H1 (cell line): ENCODE data around the gene PRF1. TPM values are rescaled to one million over a fixed set of nuclear protein-coding genes. Genes with fewer than 3 reads are reported as not detected.

ENCODE experiments used
- JUND ChIP-seq: IDR thresholded peaks from 2 replicates; pipeline ENCODE4 v1.6.1; 2011; ENCODE audit warnings: mild to moderate bottlenecking, improper control_type of control experiment, low read length
- KDM4A ChIP-seq: IDR thresholded peaks from one replicate; pipeline ENCODE4 v1.7.1; 2012; ENCODE audit warnings: low read depth, mild to moderate bottlenecking, moderate library complexity, low read length, inconsistent platforms; ENCODE audit not compliant: severe bottlenecking
- POLR2A ChIP-seq, 2 experiments: IDR thresholded peaks; 1 replicate in 1 of 2; 2 replicates in 1 of 2; pipeline ENCODE4 v1.6.1; 2011; ENCODE audit warnings: low read depth in 2 of 2, low read length in 2 of 2, mild to moderate bottlenecking in 2 of 2; ENCODE audit errors: control extremely low read depth in 1 of 2
- SP1 ChIP-seq: IDR thresholded peaks from 2 replicates; pipeline ENCODE4 v1.6.1; 2011; ENCODE audit warnings: low read depth, low read length
- SP2 ChIP-seq: IDR thresholded peaks from 2 replicates; pipeline ENCODE4 v1.6.1; 2012; ENCODE audit warnings: mild to moderate bottlenecking, low read length, inconsistent platforms
- polyA plus RNA-seq, 7 experiments: library from polyadenylated mRNA; depleted of rRNA in 3 of 7; stranded (reverse) in 5 of 7; unstranded in 2 of 7; fragments of >200 nt in 5 of 7; fragments of 200-250 nt in 2 of 7; gene quantifications; 1 replicate in 5 of 7; 2 replicates in 1 of 7; 4 replicates in 1 of 7; pipeline versions ENCODE4 v1.2.1 to v1.2.3, GENCODE V29; 2011 to 2013; ENCODE audit warnings: missing spikeins in 2 of 7, mixed read lengths in 2 of 7
- total RNA-seq: library from RNA; stranded (reverse); fragmentation: NEBNext Ultra II Directional; extraction: Animal tissue kit (Norgen Biotek cat#: 25700); gene quantifications from 2 replicates; pipeline ENCODE4 v1.2.1, GENCODE V29; 2021

The PRF1 gene
- total and polyA plus RNA-seq, 2 of the 8 experiments (the other 6 are each of a cell fraction or from before 2014, with no cell fraction given): 0.15 TPM; not detected in 1

DNA sequence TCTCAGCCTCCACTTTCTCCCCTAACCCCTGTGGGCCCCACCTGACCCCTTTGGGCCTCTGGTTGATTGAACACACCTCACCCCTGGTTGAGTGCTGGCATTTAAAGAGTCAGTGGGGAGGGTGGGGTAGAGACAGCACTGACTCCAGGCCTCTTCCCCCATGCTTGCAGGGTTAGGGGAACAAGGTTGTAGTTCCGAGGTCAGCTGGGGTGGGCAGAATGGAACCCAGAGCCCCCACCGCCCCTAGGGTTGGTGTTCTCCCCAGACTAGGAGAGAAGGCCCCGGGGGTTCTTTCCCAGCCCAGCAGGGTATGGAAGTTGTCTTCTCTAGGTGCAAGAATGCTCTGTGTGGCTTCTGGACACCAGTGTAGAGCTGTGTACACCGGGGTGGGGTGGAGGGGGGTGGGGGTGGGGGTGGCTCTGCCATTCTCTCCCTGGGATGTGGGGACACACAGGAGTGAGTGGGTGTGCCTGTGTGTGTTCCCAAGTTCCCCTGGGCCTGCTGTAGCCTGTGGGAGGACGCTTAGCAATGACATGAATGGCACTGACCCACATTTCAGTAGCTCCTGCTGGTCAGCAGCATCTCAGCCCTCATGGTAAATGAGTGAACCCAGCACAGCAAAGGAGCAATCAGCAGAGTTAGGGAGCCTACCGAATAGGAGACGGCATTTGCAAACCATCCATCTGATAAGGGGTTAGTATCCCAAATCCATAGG is 33.6 kb downstream of the PRF1 start (continued):
- TF ChIP-seq KDM4A: no peak
- TF ChIP-seq JUND: no peak
- no peak for TF ChIP-seq SP1
- TF ChIP-seq SP2: no peak
- TF ChIP-seq POLR2A (IDR thresholded peaks at IDR 0.05; ENCODE audit: control extremely low read depth in 1 of 2, low read depth in 2 of 2, low read length in 2 of 2): no peak
